GM18858 (cell line): ENCODE data around the gene CFAP410.
"Not testable (repeated sequence)": the region's sequence is repeated elsewhere in the genome, so short reads cannot be mapped to it uniquely, and the experiment has no call there.

Experiments
- ATAC-seq: cut with Tn5 transposase; IDR thresholded peaks from one replicate; pipeline ENCODE4 v1.9.1; 2021; ENCODE audit not compliant: unreplicated experiment

The CFAP410 gene

GRCh38 chr21:44370027-44370735 lies 31.0 kb upstream of the CFAP410 start:
- ATAC-seq: no peak

- ATAC-seq: no peak
These were observed 29.7 kb upstream of the CFAP410 start for GRCh38 chr21:44368711-44369446.

- no peak for ATAC-seq
These were observed 27.5 kb upstream of the CFAP410 start for GRCh38 chr21:44366586-44367211.

- no peak for ATAC-seq
These were observed 26.9 kb upstream of the CFAP410 start for GRCh38 chr21:44365967-44366585.

- no peak for ATAC-seq
These were observed 26.2 kb upstream of the CFAP410 start for GRCh38 chr21:44365251-44365966.

GRCh38 chr21:44364151-44365053 lies 25.2 kb upstream of the CFAP410 start:
- ATAC-seq: no peak

- no peak for ATAC-seq
These were observed 24.1 kb upstream of the CFAP410 start for GRCh38 chr21:44363278-44363677.

GRCh38 chr21:44361903-44362302 lies 22.7 kb upstream of the CFAP410 start:
- ATAC-seq: not testable (repeated sequence)

GRCh38 chr21:44360159-44360558 lies 21.0 kb upstream of the CFAP410 start:
- no peak for ATAC-seq

GRCh38 chr21:44359396-44359795 lies 20.2 kb upstream of the CFAP410 start:
- ATAC-seq: no peak

- no peak for ATAC-seq
These were observed 18.1 kb upstream of the CFAP410 start for GRCh38 chr21:44357064-44357837.

GRCh38 chr21:44356636-44357035 lies 17.4 kb upstream of the CFAP410 start:
- ATAC-seq: no peak

- no peak for ATAC-seq
These were observed 17.0 kb upstream of the CFAP410 start for GRCh38 chr21:44356160-44356559.

- no peak for ATAC-seq
These were observed 15.9 kb upstream of the CFAP410 start for GRCh38 chr21:44354775-44355771.

- ATAC-seq: no peak
These were observed 14.8 kb upstream of the CFAP410 start for GRCh38 chr21:44354001-44354405.

- no peak for ATAC-seq
These were observed 14.2 kb upstream of the CFAP410 start, which contains the start of gene TRPM2 for GRCh38 chr21:44353191-44353970. TSS of gene TRPM2 (plus strand) at chr21:44353621. CDS start at chr21:44353701, 80 bp downstream.

GRCh38 chr21:44352253-44352860 lies 13.2 kb upstream of the CFAP410 start:
- no peak for ATAC-seq
